HG03460 (cell line): ENCODE measurements around the gene XRRA1.
"Not testable (repeated sequence)": the region's sequence is repeated elsewhere in the genome, so short reads cannot be mapped to it uniquely, and the experiment has no call there.

Source experiments
- ATAC-seq: cut with Tn5 transposase; IDR thresholded peaks from one replicate; pipeline ENCODE4 v1.9.1; 2021; ENCODE audit not compliant: unreplicated experiment

The XRRA1 gene, protein sequence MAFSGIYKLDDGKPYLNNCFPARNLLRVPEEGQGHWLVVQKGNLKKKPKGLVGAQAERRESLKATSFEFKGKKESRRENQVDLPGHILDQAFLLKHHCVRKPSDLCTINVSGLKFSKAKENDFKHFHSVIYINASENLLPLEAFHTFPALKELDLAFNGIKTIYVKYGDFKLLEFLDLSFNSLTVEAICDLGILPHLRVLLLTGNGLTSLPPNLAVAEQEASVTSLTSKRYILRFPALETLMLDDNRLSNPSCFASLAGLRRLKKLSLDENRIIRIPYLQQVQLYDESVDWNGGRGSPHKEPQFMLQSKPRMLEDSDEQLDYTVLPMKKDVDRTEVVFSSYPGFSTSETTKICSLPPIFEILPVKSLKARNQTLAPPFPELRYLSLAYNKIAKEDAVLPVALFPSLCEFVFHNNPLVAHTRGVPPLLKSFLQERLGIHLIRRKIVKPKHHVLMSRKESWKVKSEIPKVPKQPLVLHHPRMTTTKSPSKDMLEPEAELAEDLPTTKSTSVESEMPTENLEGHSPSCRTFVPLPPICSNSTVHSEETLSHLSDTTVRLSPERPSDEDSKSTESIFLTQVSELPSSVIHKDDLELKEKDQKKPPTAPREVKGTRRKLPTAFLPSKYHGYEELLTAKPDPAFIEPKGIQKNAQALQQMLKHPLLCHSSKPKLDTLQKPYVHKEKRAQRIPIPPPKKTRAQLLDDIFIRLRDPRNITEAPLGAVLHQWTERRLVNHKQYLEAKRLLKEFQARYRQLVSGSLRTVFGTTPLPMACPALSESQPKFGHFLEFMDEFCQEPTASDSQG

DNA sequence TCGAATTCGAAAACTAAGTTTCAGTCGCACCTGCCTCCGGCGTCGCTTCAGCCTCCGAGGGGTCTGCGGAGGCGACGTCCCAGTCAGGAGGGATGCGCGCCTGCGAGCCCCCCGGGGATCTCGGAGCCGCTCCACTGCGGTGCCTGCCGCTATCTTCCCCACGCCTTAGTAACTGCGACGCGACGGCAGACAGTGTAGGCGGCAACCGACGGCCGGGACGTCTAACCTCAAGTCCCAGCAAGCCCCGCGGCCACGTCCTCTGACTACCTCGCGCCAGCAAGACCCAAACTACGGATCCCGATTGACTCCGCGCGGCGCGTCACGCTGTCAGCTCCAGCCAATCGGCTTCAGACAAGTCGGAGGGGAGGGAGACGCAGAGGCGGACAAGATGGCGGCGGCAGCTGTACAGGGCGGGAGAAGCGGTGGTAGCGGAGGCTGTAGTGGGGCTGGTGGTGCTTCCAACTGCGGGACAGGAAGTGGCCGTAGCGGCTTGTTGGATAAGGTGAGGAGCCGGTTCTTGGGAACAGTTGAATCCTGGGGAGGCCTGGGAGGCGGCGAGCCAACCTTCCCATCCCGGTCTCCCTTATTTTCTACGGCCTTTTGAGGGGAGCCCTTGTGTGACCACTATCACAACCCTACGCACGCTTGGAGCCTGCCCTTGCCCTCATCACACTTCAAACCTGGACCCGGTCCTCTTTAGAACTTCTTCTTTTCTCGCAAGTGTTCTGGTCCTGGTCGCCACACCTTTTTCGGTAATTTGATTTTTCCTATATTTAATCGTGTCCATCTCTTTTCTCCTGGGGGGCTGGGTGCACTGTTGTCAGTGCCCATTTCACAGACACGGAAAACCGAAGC is at the start of gene XRRA1, which contains the start of gene SPCS2:
TSS of gene XRRA1 (minus strand) at position 194 of the 855 bp plus-strand sequence. CDS start 8,213 bp downstream, outside the sequence.
TSS of gene SPCS2 (plus strand) at position 369 of the 855 bp plus-strand sequence. CDS start at position 389, 20 bp downstream.
- peak; percentile 89 for ATAC-seq

DNA sequence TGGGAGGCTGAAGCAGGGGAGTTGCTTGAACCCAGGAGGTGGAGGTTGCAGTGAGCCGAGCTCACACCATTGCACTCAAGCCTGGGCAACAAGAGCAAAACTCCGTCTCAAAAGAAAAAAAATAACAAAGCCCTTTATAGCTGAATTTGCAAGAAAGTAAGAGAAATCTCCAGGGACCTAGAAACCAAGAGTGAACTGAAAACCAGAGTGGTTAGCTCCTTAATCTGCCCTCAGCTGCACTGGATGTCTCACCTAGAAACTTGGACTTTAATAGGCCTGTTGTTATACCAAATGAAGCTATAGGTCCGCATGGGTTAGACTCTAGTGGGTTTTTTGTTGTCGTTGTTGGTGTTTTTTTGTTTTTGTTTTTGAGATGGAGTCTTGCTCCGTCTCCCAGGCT is 44.0 kb upstream of the XRRA1 start:
- no peak for ATAC-seq

DNA sequence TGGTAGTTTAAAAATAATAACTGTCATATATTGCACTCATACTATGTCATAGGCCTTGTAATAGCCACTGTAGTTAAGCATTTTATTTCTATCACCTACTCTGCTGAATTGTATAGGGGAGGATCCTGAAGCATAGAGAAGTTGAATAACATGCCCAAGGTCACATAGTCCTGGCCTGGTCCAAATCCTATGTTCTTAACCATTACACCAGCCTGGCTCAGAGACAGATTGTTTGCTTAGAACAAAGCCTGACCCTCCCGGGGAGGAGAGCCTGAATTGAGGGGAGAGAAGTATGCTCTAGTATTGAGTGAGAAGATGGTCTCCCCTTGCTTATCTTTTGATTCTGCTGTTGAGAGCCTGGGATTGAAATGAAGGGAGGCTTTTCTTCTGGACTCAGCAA is 42.0 kb upstream of the XRRA1 start:
- no peak for ATAC-seq

DNA sequence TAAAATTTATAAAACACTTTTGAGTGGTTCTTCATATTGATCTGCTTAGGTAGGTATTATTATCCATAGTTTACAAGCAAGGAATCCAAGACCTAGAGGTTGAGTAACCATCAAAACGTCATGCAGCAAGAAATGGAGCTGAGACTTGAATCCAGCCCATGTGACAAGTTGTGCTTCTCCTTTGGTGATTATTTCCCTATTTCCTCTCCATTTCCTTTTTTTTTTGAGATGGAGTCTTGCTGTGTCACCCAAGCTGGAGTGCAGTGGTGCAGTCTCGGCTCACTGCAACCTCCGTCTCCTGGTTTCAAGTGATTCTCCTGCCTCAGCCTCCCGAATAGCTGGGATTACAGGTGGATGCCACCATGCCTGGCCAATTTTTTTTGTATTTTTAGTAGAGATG is 41.3 kb upstream of the XRRA1 start:
- ATAC-seq, result not testable (repeated sequence)

DNA sequence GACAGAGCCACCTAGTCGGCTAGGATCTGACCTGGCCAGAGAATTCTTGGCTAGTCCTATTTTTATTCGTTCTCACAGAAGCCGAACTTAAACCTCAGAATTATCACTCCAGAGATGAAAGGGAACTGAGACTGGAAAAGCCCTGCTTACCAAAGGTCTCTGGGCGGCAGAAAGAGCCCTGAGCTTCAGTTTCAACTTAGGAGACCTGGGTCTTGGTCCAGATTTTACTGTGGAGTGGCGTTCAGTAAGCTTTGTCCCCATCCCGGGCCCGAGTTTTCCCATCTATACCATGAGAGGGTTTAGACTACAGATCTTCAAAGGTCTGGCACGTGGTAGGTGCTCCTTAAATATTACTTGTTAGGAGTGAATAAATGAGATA is 40.4 kb upstream of the XRRA1 start:
- ATAC-seq, result no peak

DNA sequence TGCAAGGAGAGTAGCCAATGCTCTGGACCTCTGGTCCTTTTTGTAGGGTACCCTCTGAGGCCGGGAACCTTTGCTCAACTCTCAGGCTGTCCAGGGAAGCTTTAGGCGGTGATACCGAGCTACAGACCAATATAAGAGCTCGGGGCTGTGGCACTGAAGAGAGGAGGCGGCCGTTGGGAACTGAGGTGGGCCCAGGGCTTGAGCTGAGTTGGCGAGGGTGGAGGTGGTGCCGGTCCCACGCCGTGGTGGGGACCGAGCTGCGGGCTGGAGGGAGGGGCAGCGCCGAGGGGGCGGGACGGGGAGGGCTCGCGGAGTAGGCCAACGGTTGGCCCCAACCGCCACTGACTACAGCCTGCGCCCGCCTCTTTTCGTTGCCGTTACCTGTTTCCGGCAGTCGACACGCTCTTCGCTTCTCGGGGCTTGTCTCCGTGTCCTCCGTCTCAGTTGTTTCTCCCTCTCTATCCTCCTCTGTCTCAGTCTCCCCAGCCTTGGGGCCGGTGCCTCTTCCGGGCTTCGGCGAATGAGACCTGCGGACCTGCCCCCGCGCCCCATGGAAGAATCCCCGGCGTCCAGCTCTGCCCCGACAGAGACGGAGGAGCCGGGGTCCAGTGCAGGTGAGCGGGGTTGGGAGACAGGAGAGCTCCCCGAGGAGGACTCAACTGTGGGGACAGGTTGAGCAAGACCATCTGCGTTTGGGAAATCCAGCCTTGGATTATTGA is 39.8 kb upstream of the XRRA1 start, which contains the start of gene NEU3:
TSS of gene NEU3 (plus strand) at position 393 of the 719 bp plus-strand sequence. CDS start at position 521, 128 bp downstream.
- ATAC-seq, result peak; percentile 82

DNA sequence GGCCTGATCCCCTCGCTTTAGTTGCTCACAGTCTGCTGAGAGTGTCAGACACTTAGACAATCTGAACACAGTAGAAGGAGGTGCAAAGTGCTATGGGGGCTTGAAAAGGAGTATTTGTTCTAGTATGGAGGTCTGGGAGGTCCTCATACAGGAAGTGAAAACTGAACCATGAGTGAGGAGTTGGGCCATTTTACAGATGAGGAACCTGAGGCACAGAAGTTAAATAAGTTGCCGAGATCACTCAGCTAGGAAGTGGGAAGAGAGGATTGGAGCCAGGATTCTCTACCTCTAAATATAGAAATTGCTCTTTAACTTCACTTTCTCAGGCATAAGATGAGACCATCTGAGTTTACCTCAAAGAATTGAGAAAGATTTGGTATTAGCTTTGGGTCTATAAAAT is 35.8 kb upstream of the XRRA1 start:
- no peak for ATAC-seq

DNA sequence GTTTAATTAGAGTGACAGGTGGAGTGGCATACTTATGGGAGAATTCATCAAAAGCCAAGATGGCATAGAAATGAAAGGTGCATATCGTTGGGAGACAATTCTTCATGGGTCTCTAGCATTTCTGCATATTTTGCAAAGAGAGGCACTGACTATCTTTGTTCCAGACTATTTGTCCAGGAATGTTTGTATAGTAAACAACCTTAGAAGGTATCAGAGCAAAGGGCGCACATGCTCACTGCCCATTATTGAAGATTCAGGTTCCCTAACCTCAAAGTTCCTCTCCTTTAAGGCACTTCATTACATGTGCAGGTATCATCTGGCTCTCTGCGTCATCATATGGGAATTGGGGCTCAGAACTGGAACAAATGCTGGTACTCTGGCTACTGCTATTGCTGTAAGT is 35.2 kb upstream of the XRRA1 start:
- ATAC-seq, result no peak

DNA sequence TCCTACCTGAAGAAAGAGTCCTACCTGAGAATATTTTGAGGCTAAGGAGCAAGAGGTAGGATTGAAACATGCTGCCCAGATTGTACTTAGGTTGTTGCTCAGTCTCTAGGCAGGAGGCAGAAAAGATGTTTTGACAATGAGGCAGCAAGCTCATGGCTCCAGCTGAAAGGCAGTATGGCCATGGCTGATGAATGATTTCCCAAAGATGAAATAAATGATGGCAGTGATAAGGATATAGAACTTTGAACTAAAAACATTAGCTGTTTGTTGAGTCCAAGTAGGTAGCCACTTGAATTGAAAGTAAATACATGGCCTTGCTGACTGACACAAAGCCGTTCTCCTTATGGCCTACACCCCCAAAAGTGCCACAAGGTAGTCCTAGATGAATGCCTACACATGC is 33.0 kb upstream of the XRRA1 start:
- no peak for ATAC-seq

DNA sequence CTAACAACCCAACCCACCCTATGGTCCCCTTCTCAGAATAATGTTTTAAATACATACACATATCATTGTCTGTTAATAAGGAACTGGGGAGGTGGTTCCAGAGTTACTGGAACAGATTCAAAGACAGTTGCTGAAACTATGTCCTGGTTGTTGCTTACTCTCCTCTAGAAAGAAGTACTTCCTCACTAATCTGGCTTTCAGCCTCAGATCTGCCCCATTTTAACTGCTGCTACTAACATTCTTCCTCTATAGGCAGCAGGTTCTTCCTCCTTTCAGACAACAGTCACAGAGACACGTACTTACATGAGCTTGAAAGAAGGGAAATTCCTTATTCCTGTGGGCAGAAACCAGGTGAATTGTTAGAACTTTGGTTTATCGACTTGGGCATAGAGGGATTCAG is 31.7 kb upstream of the XRRA1 start:
- ATAC-seq, result no peak

DNA sequence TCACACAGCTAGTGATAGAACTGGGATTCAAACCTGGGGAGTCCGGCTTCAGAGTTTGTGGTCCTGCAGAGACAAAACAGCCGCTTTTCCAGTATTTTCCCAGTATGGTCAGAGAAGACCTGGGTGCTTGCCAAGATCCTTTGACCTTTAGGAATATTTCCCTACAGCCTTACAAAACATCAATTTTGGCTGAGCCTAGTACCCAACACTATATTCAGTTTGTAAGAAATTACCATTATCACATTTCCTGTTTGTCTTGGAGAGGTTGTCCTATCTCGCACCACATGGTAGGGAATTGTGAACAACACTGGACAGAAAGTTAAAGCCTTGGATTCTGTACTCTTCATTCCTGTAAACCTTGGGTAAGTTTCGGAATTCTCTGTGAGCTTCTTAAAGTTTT is 29.1 kb upstream of the XRRA1 start:
- ATAC-seq, result no peak

DNA sequence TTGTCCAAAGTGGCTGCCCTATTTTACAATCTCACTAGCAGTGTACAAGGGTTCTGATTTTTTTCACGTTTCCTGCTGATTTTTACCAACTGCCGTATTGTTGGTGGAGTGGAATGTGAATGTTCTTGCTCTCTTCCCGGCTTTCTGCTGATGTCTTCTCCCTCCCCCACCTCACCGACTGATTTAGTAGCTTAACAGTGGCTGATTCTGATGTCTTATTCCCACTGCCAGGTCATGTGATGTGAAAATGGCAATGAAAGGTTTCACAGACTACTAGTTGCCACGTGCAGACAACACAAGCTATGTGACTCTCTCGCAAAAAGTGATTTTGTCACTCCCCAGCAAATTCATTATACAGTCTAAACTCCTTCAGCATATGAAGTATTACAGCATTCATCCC is 22.5 kb upstream of the XRRA1 start:
- no peak for ATAC-seq

DNA sequence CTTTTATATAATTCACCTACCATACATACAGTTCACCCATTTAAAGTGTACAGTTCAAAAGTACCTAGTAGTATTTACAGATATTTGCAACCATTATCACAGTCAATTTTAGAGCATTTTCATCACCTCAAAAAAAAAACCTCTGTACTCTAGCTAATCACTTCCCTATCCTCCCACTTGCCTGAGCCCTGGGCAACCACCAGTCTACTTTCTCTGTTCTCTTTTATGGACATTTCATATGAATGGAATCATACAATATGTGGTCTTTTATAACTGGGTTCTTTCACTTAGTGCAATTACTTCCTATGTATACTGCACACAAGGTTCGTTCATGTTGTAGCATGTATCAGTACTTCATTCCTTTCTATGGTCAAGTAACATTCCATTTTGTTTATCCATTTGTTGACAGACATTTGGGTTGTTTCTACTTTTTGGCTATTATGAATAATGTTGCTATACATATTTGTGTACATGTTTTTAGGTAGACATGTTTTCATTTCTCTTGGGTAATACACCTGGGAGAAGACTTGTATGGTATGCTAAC is 22.0 kb upstream of the XRRA1 start:
- no peak for ATAC-seq

DNA sequence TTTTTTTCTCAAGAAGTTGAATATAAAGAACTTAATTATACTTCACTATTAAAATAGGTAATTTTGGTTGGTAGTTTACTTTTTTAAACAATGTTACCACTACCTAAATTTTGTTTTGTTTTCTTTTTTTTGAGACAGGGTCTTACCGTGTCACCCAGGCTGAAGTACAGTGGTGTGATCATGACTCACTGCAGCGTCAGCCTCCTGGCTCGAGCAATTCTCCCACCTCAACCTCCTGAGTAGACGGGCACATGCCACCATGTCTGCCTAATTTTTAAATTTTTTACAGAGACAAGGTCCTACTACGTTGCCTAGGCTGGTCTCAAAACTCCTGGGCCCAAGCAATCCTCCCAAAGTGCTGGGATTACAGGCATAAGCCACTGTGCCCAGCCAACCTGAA is 17.8 kb upstream of the XRRA1 start:
- ATAC-seq, result no peak

DNA sequence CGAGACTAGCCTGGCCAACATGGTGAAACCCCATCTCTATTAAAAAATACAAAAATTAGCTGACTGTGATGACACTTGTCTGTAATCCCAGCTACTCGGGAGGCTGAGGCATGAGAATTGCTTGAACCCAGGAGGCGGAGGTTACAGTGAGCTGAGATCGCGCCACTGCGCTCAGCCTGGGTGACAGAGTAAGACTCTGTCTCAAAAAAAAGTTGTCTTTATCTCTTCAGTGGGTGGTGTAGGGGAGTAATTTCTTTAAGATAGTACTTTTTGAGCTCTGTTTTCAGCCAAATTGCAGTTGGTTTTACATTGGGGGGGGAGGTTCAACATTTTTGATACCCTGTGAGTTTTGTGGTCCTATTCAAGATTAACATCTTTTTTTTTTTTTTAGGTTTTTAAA is 11.2 kb upstream of the XRRA1 start:
- not testable (repeated sequence) for ATAC-seq

DNA sequence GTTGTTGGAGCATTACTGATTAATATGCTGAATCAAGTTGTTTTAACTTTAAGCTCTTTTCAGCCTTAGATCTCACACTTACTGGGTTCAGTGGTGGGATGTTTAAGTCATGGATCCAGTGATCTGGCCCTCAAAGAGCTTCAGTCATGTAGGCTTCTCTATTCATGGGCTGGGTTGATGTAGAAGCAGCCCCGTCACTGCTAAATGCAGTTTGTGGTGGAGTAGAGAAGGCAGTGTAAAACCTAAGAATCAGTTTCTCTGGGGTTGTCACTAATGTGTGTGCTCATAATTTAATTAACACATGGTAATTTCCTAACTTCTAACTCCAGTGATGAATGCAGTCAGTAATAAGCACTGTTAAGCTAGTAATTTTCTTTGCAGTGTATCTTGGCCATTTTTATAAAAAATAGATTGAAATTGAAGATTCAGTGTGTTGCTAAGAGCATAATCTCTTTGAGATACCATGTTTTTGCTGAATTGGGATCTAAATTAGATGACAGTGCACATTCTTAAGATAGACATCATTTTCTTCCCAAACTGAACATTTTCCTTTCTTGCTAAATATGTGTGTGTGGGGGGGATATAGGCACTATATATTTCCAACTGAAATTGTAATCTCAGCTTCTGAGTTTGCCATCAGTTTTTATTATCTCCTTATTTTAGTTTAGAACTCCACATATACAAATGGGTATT is 9.2 kb upstream of the XRRA1 start:
- no peak for ATAC-seq

DNA sequence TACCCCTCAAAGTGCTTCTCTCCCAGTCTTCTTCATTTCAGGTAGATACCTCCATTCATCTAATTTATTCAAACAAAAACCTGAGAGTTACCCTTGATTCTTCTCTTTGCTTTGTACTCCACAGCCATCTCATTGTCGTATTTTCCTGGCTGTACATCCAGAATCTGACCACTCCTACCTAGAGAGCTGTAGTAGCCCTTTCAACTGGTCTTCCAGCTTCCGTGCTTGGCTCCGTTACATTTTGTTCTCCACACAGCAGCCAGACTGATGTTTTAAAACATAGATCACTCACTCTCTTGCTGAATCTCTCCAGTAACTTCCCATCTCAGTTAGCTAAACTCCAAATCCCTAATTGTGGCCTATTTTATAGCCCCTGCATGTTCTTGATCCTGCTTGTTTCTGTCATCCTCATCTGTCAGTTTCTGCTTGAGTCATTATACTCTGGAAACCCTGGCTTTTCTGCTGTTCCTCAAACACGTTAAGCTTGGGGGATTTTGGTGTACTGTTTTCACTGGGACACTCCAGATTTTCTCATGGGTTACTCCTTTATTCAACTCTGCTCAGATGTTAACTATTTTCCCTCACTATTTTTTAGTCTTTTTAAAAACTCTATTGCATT is 7.6 kb upstream of the XRRA1 start:
- ATAC-seq, result no peak

DNA sequence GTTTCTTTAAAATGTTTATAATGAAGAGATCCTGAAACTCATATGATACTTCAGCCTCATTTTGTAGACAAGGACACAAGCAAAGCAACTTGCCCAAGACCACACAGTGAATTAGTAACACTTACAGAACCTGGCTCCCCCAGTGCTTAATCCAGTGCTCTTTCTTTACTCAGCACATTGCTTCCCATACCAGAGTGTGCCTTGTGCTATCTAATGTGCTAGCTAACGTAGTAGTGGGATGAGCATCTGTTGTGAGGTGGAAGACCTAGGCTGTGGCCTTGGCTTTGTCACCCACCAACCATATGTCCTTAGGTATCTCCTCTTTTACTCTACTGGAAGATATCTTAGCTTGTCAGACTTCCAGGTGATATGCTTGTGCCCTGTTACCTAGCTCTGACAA is 5.3 kb upstream of the XRRA1 start:
- ATAC-seq, result no peak

DNA sequence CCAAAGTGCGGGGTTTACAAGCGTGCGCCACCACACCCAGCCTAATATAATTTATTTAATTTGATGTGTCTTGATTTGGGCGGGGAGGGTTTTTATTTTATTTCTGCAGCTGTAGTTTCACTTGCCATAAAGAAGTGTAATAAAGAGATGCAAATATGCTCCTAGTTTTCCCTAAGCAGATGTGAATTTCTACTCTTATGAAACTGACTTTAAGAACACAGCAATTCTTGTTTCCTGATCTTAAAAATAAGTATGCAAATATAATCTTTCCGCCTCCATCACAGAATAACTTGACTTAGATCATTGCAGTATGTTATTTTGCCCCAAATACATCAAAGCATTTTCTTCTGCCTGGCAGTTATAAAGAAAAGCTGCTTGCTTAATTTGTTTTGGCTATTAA is 4.6 kb upstream of the XRRA1 start:
- no peak for ATAC-seq
